Activated CD4-positive, alpha-beta T cell treated with anti-CD3 and anti-CD28 coated beads for 4 hours (primary cell): ENCODE data around the gene JAK3.

ENCODE experiments used
- DNase-seq, 2 donors: peaks; one replicate each; pipeline ENCODE4 v3.0.0-alpha.2; 2020

JAK3 gene

DNA sequence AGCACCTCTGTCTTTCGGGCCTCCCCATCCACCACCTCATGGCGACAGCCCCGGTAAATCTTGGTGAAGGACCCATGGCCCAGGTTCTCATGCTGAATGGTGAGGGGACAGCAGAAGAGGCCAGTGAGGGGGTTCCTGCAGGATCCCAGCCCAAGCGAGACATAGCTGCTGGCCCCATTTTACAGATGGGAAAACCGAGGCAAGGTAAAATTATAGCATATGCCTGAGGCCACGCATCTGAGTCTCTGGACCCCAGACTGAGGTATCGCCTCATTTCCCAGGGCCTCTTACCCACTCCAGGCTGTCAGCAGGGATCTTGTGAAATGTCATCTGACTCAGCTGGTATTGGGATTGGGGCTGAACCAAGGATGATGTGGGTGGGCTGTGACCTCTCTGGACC lies 9.8 kb downstream of the JAK3 start:
- DNase-seq, result no peak

GRCh38 chr19:17836530-17836929 lies 11.3 kb downstream of the JAK3 start:
- DNase-seq, result no peak

DNA sequence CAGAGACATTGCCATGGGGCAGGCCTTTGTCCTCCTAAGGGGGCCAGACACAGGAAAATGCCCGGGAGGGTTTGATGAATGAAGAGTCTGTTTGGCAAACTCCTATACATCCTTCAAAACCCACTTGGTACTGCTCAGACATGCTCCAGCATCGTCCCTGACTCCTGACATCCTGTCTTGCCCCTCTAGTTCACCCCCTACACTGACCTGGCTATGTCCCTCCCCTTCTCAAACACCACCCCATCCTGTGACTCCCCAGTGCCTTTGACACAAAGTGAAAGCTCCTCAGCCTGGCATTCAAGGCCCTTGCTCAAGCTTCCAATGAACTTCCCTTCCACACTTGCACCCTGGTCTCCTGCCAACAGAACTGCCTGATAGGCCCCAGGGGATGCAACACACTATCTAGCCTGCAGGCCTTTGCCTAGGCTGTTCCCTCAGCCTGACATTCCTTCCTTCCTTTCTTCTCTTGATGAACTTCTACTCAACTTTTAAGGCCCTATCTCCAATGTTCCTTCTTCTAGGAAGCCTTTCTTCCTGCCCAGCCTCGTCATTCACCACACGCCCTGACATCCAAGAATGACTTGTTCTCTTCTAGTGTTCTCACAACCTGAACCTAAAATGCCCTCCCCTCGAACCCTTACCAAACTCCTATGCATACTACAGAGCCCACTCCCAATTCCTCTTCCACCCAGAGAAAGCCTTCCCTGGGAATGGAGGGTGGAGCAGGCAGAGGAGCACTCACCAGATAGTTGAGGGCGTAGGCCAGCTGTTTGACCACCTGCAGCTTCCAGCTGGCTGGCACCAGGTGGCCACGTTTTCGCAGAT lies 12.4 kb downstream of the JAK3 start:
- DNase-seq, result no peak

GRCh38 chr19:17834350-17835181 lies 13.2 kb downstream of the JAK3 start:
- DNase-seq, result no peak

DNA sequence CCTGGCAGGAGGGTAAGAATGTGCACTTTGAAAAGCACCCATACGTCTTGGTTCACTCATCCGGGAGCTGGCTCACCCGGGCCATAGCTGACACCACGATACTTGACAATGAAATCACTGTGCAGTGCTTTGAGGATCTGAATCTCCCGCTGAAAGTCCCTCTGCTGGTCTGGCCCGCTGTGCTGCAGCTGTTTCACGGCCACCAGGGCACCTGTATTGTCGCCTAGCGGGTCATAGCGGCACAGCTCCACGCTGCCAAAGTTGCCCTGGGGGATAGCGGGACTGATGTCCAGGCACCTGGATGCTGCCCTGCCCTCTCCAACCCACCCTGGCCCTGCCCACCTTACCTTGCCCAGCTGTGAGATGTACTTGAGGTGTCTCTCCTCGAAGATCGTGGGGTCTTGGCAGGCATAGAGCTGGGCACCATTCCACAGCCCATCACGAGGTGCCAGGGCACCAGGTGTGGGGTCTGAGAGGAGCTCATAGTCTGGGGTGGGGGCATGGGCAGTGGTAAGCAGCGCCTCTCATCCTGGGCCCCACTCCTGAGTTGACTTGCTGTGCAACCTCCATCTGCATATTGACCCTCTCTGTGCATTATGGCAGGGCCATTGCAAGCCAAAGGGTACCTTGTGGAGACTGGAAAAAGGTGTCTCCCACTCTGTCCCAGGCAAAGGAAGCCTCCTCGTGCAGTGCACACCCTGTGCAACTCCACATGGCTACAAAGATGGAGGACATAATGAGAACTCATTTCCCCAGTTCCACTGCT lies 15.2 kb downstream of the JAK3 start:
- DNase-seq, result no peak

DNA sequence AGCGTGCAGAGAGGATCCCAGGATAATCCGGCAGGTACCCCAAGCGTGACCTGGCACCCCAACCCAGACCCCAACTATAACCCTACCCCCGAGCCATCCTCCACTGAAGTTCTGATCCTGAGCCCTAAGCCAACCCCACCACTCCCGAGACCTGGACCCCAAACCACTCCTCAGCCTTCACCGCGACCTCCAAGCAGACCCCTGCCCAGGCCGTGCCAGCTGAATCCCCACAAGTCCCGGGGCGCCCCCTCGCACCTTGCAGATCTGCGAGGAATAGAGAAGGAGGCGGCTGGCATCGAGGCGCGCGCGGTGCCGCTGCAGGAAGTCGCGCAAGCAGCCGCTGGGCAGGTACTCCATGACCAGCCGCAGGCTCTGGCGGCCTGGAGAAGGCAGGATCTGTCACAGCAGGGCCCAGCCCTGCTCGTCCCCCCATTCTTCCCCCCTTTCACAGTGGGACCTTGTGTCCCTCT lies 16.3 kb downstream of the JAK3 start:
- no peak for DNase-seq

DNA sequence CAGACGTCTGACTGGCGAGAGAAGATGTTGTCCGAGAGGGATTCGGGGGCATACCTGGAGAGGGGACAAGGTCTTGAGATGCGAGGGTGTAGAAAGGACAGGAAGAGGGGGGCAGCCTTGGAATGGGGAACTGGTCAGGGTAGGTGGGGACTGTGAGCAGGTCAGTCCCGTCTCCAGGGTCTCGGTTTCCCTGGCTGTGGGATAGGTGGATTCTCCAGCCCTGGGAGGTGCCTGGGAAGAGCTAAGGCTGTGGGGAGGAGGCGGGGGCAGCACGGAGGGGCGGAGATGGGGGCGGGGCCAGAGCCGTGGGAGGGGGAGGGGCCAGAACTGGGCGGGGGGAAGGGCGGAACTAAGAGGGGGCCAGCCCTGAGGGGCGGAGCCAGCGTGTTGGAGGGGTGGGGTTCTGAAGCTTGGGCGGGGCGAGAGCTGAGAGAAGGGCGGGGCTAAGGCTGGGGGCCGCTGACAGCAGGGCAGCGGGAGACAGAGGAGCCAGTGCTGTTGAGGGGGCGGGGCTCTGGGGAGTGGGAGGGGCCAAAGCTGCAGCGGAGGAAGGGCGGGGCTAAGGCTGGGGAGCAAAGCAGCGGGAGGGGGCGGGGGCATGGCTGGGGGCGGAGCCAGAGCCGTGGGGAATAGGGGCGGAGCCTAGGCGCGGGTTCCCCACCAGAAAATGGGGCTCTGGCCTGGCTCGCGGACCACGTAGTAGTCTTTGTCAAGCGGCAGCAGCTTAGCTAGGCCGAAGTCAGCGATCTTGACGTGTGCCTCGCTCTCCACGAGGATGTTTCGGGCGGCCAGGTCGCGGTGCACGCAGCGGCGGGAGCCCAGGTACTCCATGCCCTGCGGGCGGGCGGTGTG lies 17.0 kb downstream of the JAK3 start:
- DNase-seq, result peak in 1 of 2 donors; percentile 34

- DNase-seq, result no peak
Observed at GRCh38 chr19:17829855-17830566, 17.8 kb downstream of the JAK3 start.

- DNase-seq, result no peak
Observed at GRCh38 chr19:17826508-17827056, 21.2 kb downstream of the JAK3 start.

GRCh38 chr19:17824339-17824738 lies 23.4 kb downstream of the JAK3 start:
- no peak for DNase-seq

DNA sequence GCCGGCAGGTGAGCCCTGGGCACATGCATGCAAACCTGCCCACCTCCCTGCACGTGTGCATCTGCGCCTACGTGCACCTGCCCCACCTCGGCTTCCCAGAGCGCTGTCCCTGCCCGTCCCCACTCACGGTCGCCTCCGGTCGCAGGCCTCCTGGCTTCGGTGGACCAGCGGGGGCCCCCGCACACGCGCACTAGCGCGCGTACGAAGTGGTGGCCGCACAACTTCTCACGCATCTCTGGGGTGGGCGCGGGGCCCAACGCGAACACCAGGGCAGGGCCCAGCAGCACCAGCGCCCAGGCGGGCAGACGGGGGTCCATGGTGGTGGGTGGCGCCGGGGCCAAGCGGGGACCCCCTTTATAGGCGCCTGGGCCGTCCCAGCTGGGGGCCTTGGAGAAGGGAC lies 26.6 kb downstream of the JAK3 start, which contains the start of gene INSL3:
Gene INSL3 (minus strand): TSS at position 330 of the 400 bp plus-strand sequence. CDS start 13 bp downstream, at position 317.
- no peak for DNase-seq

GRCh38 chr19:17817668-17818363 lies 30.0 kb downstream of the JAK3 start:
- DNase-seq, result no peak

GRCh38 chr19:17812099-17812498 lies 35.7 kb downstream of the JAK3 start:
- DNase-seq, result no peak

DNA sequence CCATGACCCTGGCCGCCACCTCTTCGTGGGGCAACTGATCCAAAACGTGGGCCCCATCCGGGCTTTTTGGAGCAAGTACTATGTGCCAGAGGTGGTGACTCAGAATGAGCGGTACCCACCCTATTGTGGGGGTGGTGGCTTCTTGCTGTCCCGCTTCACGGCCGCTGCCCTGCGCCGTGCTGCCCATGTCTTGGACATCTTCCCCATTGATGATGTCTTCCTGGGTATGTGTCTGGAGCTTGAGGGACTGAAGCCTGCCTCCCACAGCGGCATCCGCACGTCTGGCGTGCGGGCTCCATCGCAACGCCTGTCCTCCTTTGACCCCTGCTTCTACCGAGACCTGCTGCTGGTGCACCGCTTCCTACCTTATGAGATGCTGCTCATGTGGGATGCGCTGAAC lies 36.1 kb downstream of the JAK3 start:
- DNase-seq, result no peak

DNA sequence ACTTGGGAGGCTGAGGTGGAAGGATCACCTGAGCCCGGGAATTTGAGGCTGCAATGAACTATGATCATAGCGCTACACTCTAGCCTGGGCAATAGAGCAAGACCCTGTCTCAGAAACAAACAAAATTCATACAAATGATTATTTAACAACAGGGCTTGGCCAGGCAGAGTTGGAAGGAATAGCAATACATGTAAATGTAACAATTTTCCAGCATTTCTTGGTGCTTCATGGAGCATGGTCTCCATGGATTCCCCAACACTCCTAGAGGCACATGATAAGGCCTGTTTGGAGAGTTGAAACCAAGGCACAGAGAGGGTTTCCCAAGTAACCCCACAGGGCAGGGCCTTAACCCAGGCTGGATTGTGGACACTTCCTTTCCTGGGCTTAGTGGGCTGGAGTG lies 36.7 kb downstream of the JAK3 start:
- no peak for DNase-seq

DNA sequence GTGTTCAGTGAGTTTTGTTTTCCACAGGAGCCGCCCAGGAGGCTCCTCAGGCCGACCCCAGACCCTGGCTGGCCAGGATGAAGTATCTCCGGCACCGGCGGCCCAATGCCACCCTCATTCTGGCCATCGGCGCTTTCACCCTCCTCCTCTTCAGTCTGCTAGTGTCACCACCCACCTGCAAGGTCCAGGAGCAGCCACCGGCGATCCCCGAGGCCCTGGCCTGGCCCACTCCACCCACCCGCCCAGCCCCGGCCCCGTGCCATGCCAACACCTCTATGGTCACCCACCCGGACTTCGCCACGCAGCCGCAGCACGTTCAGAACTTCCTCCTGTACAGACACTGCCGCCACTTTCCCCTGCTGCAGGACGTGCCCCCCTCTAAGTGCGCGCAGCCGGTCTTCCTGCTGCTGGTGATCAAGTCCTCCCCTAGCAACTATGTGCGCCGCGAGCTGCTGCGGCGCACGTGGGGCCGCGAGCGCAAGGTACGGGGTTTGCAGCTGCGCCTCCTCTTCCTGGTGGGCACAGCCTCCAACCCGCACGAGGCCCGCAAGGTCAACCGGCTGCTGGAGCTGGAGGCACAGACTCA lies 40.0 kb downstream of the JAK3 start:
- no peak for DNase-seq

- no peak for DNase-seq
Observed at GRCh38 chr19:17806945-17807344, 40.8 kb downstream of the JAK3 start.

- no peak for DNase-seq
Observed at GRCh38 chr19:17805427-17805826, 42.4 kb downstream of the JAK3 start.

- no peak for DNase-seq
Observed at GRCh38 chr19:17803264-17803896, 44.4 kb downstream of the JAK3 start.
